NCI-H2081 (cell line): ENCODE results near the gene CHST11.
"Not testable (repeated sequence)": the region's sequence is repeated elsewhere in the genome, so short reads cannot be mapped to it uniquely, and the experiment has no call there.

Experiments
- DNase-seq, 2 experiments: peaks; one replicate each; lab custom pipeline; 2025; lab: John Stamatoyannopoulos, UW

Gene CHST11

DNA sequence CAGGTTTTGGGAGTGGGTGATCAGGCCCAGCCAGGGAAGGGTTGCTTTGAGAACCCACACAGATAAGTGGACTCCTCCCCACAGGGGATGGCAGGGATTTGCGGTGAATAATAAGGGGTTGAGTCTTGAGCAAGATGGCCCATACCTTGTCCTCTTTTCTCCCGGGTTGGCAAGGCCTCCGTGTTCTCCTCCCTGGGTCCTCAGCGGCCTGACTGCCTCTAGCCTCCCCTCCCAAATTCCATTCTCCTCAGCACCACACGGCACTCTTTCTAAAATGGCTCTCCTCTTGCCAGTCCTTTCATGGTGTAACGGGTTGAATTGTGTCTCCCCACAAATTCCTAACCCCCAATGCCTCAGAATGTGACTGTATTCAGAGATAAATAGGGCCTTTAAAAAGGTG is 70.0 kb downstream of the CHST11 start:
- no peak for DNase-seq

- not testable (repeated sequence) for DNase-seq
Measured at GRCh38 chr12:104527653-104528052, 70.9 kb downstream of the CHST11 start.

GRCh38 chr12:104529130-104529874 is 72.6 kb downstream of the CHST11 start:
- no peak for DNase-seq

DNA sequence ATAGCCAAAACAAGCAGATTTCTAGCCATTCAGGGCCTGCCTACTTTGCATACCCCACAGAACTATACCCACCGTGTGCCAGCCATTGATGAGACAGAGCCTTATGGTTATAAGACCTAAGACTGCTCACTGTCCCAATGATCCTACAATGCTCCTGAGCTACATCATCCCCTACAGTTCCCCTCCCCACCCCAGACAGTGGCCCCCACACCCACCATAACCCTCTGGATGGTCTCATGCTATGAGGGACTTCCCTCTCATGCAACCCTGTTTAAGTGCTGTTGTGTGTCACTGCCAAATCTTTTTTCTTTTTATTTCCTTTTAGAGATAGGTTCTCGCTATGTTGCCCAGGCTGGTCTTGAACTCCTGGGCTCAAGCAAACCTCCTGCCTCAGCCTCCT is 75.9 kb downstream of the CHST11 start:
- DNase-seq, result no peak

- DNase-seq, result no peak
Measured at GRCh38 chr12:104533134-104533533, 76.4 kb downstream of the CHST11 start.

- no peak for DNase-seq
Measured at GRCh38 chr12:104534162-104534856, 77.6 kb downstream of the CHST11 start.

GRCh38 chr12:104534857-104535248 is 78.1 kb downstream of the CHST11 start:
- no peak for DNase-seq

- no peak for DNase-seq
Measured at GRCh38 chr12:104535369-104535768, 78.6 kb downstream of the CHST11 start.

GRCh38 chr12:104536841-104537240 is 80.1 kb downstream of the CHST11 start:
- DNase-seq, result no peak

DNA sequence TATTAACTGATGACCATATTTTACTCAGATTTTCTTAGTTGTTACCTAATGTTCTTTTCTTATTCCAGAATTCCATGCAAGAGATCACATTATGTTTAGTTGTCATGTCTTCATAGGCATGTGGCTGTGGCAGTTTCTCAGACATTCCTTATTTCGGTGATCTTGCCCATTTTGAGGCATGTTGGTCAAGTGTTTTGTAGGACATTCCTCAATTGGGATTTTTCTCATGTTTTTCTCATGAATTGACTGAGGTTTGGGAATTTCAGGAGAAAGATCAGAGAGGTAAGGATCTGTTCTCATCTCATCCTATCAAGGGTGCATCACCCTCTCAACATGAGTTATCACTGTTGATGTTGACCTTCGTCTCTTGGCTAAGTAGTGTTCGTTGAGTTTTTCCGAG is 81.3 kb downstream of the CHST11 start:
- no peak for DNase-seq

- no peak for DNase-seq
Measured at GRCh38 chr12:104538891-104539462, 82.2 kb downstream of the CHST11 start.

DNA sequence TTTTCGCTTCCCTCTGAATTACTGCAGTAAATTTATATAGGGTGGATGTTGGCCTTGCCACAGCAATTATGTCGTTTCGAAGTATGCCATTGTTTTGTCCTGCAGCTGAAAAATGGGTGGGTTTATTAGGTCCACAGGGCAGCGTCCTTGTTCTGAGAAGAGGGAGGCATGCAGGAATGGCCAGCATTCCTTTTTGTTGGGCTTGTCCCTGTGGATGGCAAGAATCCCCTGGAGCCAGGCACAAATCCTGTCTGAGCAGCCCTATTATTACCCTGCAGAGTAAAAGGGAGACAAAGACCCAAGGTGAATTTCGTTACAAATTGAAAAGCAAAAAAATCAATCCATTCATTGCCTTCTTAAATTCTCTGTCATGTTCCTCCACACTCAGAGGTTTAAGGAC is 88.1 kb downstream of the CHST11 start:
- DNase-seq, result no peak

DNA sequence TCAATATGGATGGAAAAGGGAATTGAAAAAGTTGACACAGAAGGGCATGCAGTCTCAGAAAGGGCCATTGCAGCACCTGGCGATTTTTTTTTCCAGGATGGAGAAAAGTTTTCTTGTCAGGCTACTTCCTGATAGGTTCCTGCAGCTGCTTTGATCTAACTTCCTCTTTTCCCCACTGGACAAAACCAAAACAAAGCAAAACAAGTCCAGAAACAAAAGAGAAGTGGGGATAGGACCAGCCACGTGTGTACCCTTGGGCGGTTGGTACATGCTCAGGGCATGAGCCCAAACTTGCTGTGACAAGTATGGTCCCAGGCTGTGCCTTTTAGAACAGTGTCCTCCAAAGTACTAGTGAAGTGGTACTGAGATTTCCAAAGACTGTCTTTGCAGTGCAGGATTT is 89.8 kb downstream of the CHST11 start:
- no peak for DNase-seq

GRCh38 chr12:104547235-104547634 is 90.5 kb downstream of the CHST11 start:
- no peak for DNase-seq

DNA sequence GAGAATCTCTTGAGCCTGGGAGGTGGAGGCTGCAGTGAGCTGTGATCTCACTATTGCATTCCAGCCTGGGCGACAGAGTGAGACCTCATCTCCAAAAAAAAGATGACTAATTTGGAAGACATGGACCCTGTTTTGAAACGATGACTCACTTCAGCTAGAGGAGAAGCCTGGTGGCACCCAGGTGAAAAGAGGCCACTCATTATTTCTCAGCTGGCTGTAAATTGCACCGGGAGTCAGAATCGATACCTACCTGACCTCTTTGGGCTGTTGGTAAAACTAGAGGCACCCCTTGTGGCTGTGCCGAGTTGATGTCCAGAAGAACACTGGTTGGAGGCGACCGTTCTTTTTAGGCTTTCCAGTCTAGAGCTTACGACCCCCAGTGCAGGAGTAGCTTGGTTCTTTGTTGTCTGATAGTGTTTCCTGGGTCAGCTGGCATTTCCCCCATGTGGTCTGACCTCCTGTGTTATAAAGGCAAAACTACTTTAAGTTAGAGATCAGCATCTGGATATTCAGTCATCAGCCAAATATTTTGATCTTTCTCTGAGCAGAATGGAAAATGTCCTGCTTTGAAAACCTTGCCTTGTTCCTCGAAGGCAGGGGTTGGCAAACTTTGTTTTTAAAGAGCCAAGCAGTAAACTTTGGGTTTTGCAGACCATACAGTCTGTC is 93.2 kb downstream of the CHST11 start:
- DNase-seq, result no peak

GRCh38 chr12:104551313-104551931 is 94.7 kb downstream of the CHST11 start:
- DNase-seq, result no peak

DNA sequence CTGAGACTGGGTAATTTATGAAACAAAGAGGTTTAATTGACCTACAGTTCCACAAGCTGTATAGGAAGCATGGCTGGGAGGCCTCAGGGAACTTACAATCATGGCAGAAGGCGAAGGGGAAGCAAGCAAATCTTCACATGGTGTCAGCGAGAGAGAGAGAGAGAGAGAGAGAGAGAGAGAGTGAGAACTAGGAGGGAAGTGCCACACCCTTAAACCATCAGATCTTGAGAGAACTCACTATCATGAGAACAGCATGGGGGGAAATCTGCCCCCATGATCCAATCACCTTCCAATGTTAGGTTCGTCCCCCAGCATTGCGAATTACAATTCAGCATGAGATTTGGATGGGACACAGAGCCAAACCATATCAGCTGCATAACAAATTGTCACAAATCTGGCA is 96.7 kb downstream of the CHST11 start:
- DNase-seq, result no peak

DNA sequence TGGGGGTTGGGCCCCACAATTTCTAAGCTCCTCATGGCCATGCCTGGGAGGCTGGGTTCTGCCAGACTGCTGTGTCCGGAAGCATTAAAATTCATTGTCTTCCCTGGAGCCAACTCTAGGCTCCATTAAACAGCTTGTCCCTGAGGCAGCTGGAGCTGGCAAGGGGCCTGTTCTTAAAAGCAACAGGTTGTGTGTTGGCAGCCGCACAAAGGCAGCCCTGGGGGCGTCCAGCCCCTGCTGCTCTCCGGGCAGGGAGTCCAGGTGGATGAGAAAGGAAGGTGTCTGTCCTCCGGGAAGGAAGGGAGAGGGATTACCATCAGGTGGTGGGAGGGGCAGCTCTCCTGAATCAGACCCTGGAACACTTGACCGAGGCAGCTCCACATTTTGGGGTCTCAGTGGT is 98.9 kb downstream of the CHST11 start:
- peak; percentile 87 to 93 for DNase-seq

- no peak for DNase-seq
Measured at GRCh38 chr12:104557488-104558195, 100.9 kb downstream of the CHST11 start.

DNA sequence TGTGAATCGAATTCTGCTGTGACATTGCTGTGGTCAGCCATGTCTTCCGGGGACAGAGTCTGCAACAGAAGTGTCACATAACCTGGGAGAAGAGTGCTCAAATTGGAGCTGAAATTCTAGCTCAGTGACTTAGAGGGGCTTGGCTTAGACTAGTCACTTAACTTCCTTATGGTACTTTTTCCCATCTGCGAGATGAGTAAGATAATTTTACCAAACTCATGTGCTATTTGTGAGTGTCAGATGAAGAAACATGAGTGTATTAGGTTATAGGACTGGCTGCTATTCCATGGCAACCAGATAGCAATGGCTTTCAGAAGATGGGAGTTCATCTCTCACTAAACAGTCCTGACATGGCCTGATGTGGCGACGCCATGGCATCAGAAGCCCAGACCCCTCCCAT is 104.1 kb downstream of the CHST11 start:
- no peak for DNase-seq

- no peak for DNase-seq
Measured at GRCh38 chr12:104562763-104563162, 106.0 kb downstream of the CHST11 start.

DNA sequence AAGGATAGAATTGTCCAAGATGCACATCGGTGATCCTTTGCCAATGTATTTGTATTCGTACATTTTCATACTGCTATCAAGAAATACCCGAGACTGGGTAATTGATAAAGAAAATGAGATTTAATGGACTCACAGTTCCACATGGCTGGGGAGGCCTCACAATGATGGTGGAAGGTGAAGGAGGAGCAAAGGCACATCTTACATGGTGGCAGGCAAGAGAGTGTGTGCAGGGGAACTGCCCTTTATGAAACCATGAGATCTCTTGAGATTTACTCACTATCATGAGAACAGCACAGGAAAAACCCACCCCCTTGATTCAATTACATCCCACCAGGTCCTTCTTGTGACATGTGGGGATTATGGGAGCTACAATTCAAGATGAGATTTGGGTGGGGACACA is 107.9 kb downstream of the CHST11 start:
- not testable (repeated sequence) for DNase-seq
